ENCODE results near the gene ZNF679. TPM values are rescaled to one million over a fixed set of nuclear protein-coding genes. Genes with fewer than 3 reads are reported as not detected.

Gene ZNF679
- total RNA-seq, 4 donors from 2014 or later, result not detected

DNA sequence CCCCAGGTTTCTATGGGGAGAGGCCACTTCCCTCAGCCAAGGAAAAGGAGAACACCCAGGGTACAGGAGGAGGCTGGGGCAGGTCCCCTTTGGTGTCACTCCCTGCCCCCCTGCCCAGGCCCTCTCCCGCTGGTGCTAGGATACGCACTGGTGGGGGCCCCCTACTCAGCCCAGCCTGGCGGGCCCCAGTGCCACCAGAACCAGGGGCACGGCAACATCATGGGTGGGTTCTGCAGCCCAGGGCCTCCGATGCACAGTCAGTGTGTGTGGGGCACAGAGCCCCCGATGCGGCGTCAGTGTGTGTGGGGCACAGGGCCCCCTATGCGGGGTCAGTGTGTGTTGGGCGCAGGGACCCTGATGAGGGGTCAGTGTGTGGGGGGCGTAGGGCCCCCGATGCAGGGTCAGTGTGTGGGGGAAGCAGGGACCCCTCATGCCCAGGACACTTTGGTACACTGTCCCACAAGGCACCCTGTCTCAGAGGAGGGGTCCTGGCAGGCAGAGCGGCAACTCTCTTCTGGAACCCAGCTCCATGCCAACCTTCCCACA is 44.4 kb upstream of the ZNF679 start:
- 91 to 98% methylated on average over 9 to 12 of the region's 13 CpGs for WGBS, 2 donors

DNA sequence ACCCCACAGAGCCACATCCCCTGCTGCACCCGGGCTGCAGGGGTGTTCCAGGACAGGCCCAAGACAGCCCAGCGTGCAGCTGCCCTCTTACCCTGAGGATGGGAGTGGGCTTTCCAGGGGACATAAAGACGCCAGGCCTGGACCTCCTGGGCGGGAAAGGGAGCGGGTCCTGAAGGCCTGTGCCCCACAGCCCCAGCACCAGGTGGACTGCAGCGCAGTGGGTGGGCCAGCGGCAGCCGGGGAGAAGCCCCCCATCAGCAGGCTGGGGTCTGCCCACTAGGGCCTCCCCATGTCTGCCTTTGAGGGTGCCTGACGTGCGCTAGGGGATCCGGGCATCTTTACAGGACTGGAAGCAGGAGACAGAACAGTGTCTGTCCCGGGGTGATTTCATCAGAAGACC is 43.9 kb upstream of the ZNF679 start:
- no peaks in the 10 kb centered on the region for H3K9me3 ChIP-seq
- no peak overlapping the region for H3K4me3 ChIP-seq (replicated peaks in 1 of 3)
- no peaks in the 10 kb centered on the region for H3K4me1 ChIP-seq
- intact Hi-C loops (cut with DNase I), result loop anchor here (5.0 kb wide), 1 partner anchor 438 kb away; no protein-coding TSS in a partner anchor
- 80 to 95% methylated on average over 4 to 10 of the region's 12 CpGs for WGBS, 2 donors
- H3K27me3 ChIP-seq, result no peaks in the 10 kb centered on the region
- no peak for TF ChIP-seq CTCF (IDR thresholded peaks at IDR 0.05)
- TF ChIP-seq POLR2A (IDR thresholded peaks at IDR 0.05), result no peak
- no peaks in the 10 kb centered on the region for H3K36me3 ChIP-seq
- no peak for DNase-seq
- no peak overlapping the region for H3K27ac ChIP-seq

More for the DNA sequence above, 44.4 kb upstream of the ZNF679 start:
- no peaks in the 10 kb centered on the region for H3K36me3 ChIP-seq
- H3K9me3 ChIP-seq, result no peaks in the 10 kb centered on the region
- no peak overlapping the region for H3K4me3 ChIP-seq (replicated peaks in 1 of 3)
- DNase-seq, result no peak
- intact Hi-C loops (cut with DNase I), result loop anchor here (5.0 kb wide), 1 partner anchor 438 kb away; no protein-coding TSS in a partner anchor
- TF ChIP-seq CTCF (IDR thresholded peaks at IDR 0.05) (no peak), POLR2A (IDR thresholded peaks at IDR 0.05) (no peak)
- H3K4me1 ChIP-seq, result no peaks in the 10 kb centered on the region
- H3K27ac ChIP-seq, result no peak overlapping the region
- no peaks in the 10 kb centered on the region for H3K27me3 ChIP-seq

DNA sequence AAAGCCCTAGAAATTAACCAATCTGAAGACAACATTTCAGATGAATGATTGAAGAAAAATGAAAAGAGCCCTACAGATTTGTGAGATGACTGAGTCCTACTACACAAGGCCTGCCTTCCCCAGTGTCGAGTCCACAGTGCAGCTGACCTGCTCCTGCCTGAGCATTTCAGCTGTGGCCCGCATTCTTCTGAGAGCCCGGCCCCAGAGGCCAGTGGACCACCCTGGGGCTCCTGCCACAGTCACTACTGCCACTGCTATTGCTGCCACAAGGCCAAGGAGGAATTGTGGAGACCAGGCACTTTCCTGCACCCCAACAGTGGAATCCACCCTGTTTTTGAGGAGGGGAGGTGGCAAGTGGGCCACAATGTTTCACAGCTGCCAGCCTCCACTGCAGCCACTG is 40.9 kb upstream of the ZNF679 start:
- Histone ChIP-seq H3K9me3 (no peaks in the 10 kb centered on the region), H3K27me3 (no peaks in the 10 kb centered on the region), H3K27ac (no peak overlapping the region), H3K4me1 (no peaks in the 10 kb centered on the region), H3K4me3 (replicated peaks in 1 of 3) (no peak overlapping the region), H3K36me3 (no peaks in the 10 kb centered on the region)
- no peak for DNase-seq
- TF ChIP-seq POLR2A (IDR thresholded peaks at IDR 0.05) (no peak), CTCF (IDR thresholded peaks at IDR 0.05) (no peak)
- intact Hi-C loops (cut with DNase I), result no loop called here
- 57 to 68% methylated on average over 3 of the region's 3 CpGs for WGBS, 2 donors

- H3K27ac ChIP-seq, result no peak overlapping the region
- 88 to 98% methylated on average over 5 to 19 of the region's 24 CpGs for WGBS, 2 donors
- no peaks in the 10 kb centered on the region for H3K36me3 ChIP-seq
These were observed 36.0 kb upstream of the ZNF679 start for GRCh38 chr7:64192148-64192704.

More at GRCh38 chr7:64192148-64192704, 36.0 kb upstream of the ZNF679 start:
- intact Hi-C loops (cut with DNase I), result no loop called here
- TF ChIP-seq CTCF (IDR thresholded peaks at IDR 0.05) (no peak), POLR2A (IDR thresholded peaks at IDR 0.05) (no peak)
- no peak for DNase-seq
- Histone ChIP-seq H3K4me1 (no peaks in the 10 kb centered on the region), H3K4me3 (replicated peaks in 1 of 3) (no peak overlapping the region), H3K27me3 (no peaks in the 10 kb centered on the region), H3K9me3 (no peaks in the 10 kb centered on the region)
